ENCODE results near the gene SLC17A5. TPM values are rescaled to one million over a fixed set of nuclear protein-coding genes. Genes with fewer than 3 reads are reported as not detected.
A peak's percentile ranks its signal among the peaks of the same experiment; 100 is the strongest.

Gene SLC17A5, protein sequence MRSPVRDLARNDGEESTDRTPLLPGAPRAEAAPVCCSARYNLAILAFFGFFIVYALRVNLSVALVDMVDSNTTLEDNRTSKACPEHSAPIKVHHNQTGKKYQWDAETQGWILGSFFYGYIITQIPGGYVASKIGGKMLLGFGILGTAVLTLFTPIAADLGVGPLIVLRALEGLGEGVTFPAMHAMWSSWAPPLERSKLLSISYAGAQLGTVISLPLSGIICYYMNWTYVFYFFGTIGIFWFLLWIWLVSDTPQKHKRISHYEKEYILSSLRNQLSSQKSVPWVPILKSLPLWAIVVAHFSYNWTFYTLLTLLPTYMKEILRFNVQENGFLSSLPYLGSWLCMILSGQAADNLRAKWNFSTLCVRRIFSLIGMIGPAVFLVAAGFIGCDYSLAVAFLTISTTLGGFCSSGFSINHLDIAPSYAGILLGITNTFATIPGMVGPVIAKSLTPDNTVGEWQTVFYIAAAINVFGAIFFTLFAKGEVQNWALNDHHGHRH
- 3.8 TPM for polyA plus RNA-seq (2013, experiment 1 of 2)
- 4.4 TPM for polyA plus RNA-seq (2013, experiment 2 of 2)

DNA sequence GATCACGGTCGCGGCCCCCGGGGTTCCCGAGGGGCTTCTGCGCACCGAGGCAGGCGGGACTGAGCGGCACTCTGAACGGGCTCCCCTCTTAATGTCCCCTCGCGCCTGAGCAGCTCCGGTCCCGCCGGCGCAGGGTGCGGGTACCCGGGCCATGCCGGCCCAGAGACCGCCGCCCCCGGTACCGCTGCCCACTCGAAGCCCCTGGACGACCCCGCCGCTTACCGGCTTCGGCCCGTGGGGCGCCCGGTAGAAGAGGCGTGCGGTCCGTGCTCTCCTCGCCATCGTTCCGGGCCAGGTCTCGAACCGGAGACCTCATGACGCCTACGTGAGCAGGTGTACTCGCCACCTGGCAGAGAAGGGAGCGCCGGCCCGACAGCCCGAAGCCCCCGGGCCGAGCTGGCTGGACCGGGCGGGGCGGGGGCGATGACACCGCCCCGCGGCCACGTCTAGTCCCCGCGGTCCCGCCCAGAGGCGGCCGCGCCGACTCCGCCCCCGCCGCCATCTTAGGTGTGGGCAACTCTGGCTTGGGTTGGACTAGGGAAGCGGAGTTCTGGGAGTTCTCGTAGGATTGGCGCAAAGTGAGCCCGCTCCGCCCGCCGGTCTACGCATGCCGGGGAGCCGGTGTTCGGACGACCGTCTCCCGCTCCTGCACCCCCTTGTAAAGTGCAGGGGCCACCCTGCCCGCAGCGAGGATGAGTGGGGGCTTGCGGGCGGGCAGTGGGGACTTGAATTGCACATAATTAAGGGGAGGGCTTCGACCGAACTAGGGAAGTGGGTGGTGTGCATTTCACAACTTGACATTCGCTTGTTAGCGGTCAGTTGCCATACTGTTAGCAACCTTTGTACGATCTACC is at the start of gene SLC17A5:
TSS of gene SLC17A5 (minus strand) at position 422 of the 854 bp plus-strand sequence. CDS start at position 316, 106 bp downstream.
- H3K79me1 ChIP-seq (ENCODE audit: low read length), result no peaks in the 10 kb centered on the region
- peak within 1 kb of the TSS; percentile 38 for H3K27ac ChIP-seq (ENCODE audit: low read depth, low read length)
- H3K4me3 ChIP-seq (ENCODE audit: low read length), result peak within 1 kb of the TSS; percentile 78
- H3K4me1 ChIP-seq (ENCODE audit: control insufficient read depth, low read depth, low read length), result no peaks in the 10 kb centered on the region
- no peak within 1 kb of the TSS for H3K23ac ChIP-seq (ENCODE audit: low read length)
- no peak within 1 kb of the TSS for H4K5ac ChIP-seq (ENCODE audit: low read length)
- no peak within 1 kb of the TSS for H2BK120ac ChIP-seq (ENCODE audit: low read depth, low read length)
- H2BK15ac ChIP-seq (replicated peaks; ENCODE audit: low read depth), result no peak within 1 kb of the TSS
- no peak within 1 kb of the TSS for H2AK5ac ChIP-seq (ENCODE audit: low read length)
- no peaks in the 10 kb centered on the region for H3K27me3 ChIP-seq (ENCODE audit: insufficient read depth, low read length, poor library complexity)
- H3K4ac ChIP-seq (ENCODE audit: low read depth, low read length), result no peak within 1 kb of the TSS
- H3K18ac ChIP-seq (ENCODE audit: low read length), result peak within 1 kb of the TSS; percentile 56
- H3K36me3 ChIP-seq (ENCODE audit: control insufficient read depth, insufficient read depth, low read length), result no peaks in the 10 kb centered on the region
- H2BK5ac ChIP-seq (ENCODE audit: low read length), result no peak within 1 kb of the TSS
- no peak within 1 kb of the TSS for H4K8ac ChIP-seq (ENCODE audit: low read depth, low read length)
- DNase-seq, result peak; percentile 97
- peak within 1 kb of the TSS; percentile 71 for H3K4me2 ChIP-seq (ENCODE audit: low read length)
- H3K79me2 ChIP-seq (ENCODE audit: control insufficient read depth, insufficient read depth, low read length), result no peaks in the 10 kb centered on the region
- peak within 1 kb of the TSS; percentile 73 for H3K9ac ChIP-seq (ENCODE audit: low read length)
- peak within 1 kb of the TSS; percentile 89 for H3K56ac ChIP-seq (ENCODE audit: low read length)
- no CpG with 5 or more reads among the region's 90 CpGs for WGBS (ENCODE audit: extremely low coverage, insufficient coverage, low lambda C conversion rate)

DNA sequence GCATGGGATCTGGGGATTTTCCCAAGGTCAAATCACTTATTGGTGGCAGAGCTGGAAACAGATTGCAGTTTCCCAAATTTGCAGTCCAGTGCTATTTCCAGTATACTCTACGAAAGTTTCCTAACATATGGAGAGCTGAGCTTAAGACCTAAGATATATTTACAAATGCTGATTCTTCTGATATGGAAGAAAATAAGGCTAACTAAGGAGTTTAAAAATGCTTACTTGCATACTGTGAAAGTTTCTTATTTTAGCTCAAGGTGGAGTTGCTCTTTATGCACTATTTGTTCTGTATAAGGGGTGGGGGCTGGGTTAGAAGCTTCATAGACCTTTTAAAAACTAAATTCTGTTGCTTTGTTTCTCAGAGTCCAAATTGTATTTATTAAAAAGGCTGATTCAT is 49.7 kb upstream of the SLC17A5 start:
- H2AK5ac ChIP-seq (ENCODE audit: low read length), result no peak overlapping the region
- no CpG with 5 or more reads among the region's 1 CpG for WGBS (ENCODE audit: extremely low coverage, insufficient coverage, low lambda C conversion rate)
- no peak overlapping the region for H3K27ac ChIP-seq (ENCODE audit: low read depth, low read length)
- no peak overlapping the region for H2BK15ac ChIP-seq (replicated peaks; ENCODE audit: low read depth)
- no peaks in the 10 kb centered on the region for H3K79me1 ChIP-seq (ENCODE audit: low read length)
- DNase-seq, result no peak
- H3K56ac ChIP-seq (ENCODE audit: low read length), result no peak overlapping the region
- H3K18ac ChIP-seq (ENCODE audit: low read length), result no peak overlapping the region
- no peak overlapping the region for H3K9ac ChIP-seq (ENCODE audit: low read length)
- no peak overlapping the region for H4K5ac ChIP-seq (ENCODE audit: low read length)
- no peak overlapping the region for H4K8ac ChIP-seq (ENCODE audit: low read depth, low read length)
- no peak overlapping the region for H2BK120ac ChIP-seq (ENCODE audit: low read depth, low read length)
- no peak overlapping the region for H3K4me3 ChIP-seq (ENCODE audit: low read length)
- no peaks in the 10 kb centered on the region for H3K4me1 ChIP-seq (ENCODE audit: control insufficient read depth, low read depth, low read length)
- H2BK5ac ChIP-seq (ENCODE audit: low read length), result no peak overlapping the region
- H3K79me2 ChIP-seq (ENCODE audit: control insufficient read depth, insufficient read depth, low read length), result no peaks in the 10 kb centered on the region
- H3K36me3 ChIP-seq (ENCODE audit: control insufficient read depth, insufficient read depth, low read length), result no peaks in the 10 kb centered on the region
- no peaks in the 10 kb centered on the region for H3K27me3 ChIP-seq (ENCODE audit: insufficient read depth, low read length, poor library complexity)
- no peak overlapping the region for H3K4ac ChIP-seq (ENCODE audit: low read depth, low read length)
- no peak overlapping the region for H3K23ac ChIP-seq (ENCODE audit: low read length)
- H3K4me2 ChIP-seq (ENCODE audit: low read length), result no peak overlapping the region

DNA sequence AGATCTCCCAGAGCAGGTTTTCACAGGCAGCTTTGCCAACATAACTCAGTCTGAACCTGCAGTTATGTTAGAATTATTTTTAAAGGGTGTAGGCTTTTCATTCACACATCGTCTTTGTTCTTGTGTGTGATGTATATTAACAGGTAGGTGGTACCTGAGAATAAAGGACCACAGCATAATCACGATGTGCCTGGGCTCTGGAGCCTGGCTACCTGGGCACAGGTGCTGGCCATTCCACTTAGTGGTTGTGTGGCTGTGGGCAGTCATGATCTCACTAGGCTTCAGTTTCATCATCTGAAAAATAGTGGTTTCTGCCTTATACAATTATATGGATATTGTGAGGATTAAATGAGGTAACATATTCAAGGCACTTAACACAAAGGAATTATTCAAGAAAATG is 48.7 kb upstream of the SLC17A5 start:
- no peaks in the 10 kb centered on the region for H3K79me1 ChIP-seq (ENCODE audit: low read length)
- no peak overlapping the region for H3K23ac ChIP-seq (ENCODE audit: low read length)
- no peak overlapping the region for H3K4me2 ChIP-seq (ENCODE audit: low read length)
- no peak overlapping the region for H3K4ac ChIP-seq (ENCODE audit: low read depth, low read length)
- no peak overlapping the region for H2BK120ac ChIP-seq (ENCODE audit: low read depth, low read length)
- H2BK5ac ChIP-seq (ENCODE audit: low read length), result no peak overlapping the region
- H3K27me3 ChIP-seq (ENCODE audit: insufficient read depth, low read length, poor library complexity), result no peaks in the 10 kb centered on the region
- no peak overlapping the region for H3K9ac ChIP-seq (ENCODE audit: low read length)
- DNase-seq, result no peak
- no peak overlapping the region for H4K8ac ChIP-seq (ENCODE audit: low read depth, low read length)
- no peaks in the 10 kb centered on the region for H3K4me1 ChIP-seq (ENCODE audit: control insufficient read depth, low read depth, low read length)
- no peak overlapping the region for H2BK15ac ChIP-seq (replicated peaks; ENCODE audit: low read depth)
- H3K56ac ChIP-seq (ENCODE audit: low read length), result no peak overlapping the region
- H2AK5ac ChIP-seq (ENCODE audit: low read length), result no peak overlapping the region
- H3K4me3 ChIP-seq (ENCODE audit: low read length), result no peak overlapping the region
- H3K79me2 ChIP-seq (ENCODE audit: control insufficient read depth, insufficient read depth, low read length), result no peaks in the 10 kb centered on the region
- H3K27ac ChIP-seq (ENCODE audit: low read depth, low read length), result no peak overlapping the region
- no peaks in the 10 kb centered on the region for H3K36me3 ChIP-seq (ENCODE audit: control insufficient read depth, insufficient read depth, low read length)
- no peak overlapping the region for H3K18ac ChIP-seq (ENCODE audit: low read length)
- no peak overlapping the region for H4K5ac ChIP-seq (ENCODE audit: low read length)
- no CpG with 5 or more reads among the region's 2 CpGs for WGBS (ENCODE audit: extremely low coverage, insufficient coverage, low lambda C conversion rate)

DNA sequence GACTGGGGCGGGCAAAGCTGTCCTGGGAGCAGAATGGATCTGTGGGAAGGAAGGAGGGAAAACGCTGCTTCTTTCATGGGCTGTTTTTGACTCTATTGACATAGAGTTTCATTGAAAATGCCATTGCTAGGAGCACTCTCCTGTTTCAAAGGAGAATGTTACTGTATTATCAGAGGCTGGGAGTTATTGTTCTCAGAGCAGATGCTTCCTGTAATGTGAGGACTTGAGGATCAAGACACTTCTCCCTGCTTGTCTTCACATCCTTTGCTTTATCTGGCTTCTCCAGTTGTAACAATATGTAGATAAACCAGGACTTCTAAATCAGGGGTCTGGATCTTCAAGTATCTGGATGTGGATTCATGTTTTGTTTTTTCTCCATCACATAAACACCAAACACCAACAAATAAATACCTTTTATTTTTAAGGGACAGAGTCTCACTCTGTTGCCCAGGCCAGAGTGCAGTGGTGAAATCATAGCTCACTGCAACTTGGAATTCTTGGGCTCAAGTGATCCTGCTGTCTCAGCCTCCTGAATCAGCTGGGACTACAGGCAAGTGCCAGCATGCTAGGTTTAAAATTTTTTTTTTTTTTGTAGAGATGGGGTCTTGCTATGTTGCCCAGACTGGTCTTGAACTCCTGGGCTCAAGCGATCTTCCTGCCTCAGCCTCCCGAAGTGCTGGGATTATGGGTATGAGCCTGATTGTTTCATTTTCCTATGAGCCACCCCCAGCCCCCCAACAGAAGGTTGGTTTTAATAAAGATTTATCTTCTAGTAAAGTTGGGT is 46.1 kb upstream of the SLC17A5 start:
- Histone ChIP-seq H3K79me1 (ENCODE audit: low read length) (no peaks in the 10 kb centered on the region), H4K5ac (ENCODE audit: low read length) (no peak overlapping the region), H3K4me3 (ENCODE audit: low read length) (no peak overlapping the region), H3K27ac (ENCODE audit: low read depth, low read length) (no peak overlapping the region), H3K56ac (ENCODE audit: low read length) (no peak overlapping the region), H3K23ac (ENCODE audit: low read length) (no peak overlapping the region), H3K36me3 (ENCODE audit: control insufficient read depth, insufficient read depth, low read length) (no peaks in the 10 kb centered on the region), H3K18ac (ENCODE audit: low read length) (no peak overlapping the region), H3K9ac (ENCODE audit: low read length) (no peak overlapping the region), H2BK5ac (ENCODE audit: low read length) (no peak overlapping the region), H3K27me3 (ENCODE audit: insufficient read depth, low read length, poor library complexity) (no peaks in the 10 kb centered on the region), H2BK15ac (replicated peaks; ENCODE audit: low read depth) (no peak overlapping the region), H3K4me1 (ENCODE audit: control insufficient read depth, low read depth, low read length) (no peaks in the 10 kb centered on the region), H2AK5ac (ENCODE audit: low read length) (no peak overlapping the region), H3K4ac (ENCODE audit: low read depth, low read length) (no peak overlapping the region), H3K79me2 (ENCODE audit: control insufficient read depth, insufficient read depth, low read length) (no peaks in the 10 kb centered on the region), H3K4me2 (ENCODE audit: low read length) (no peak overlapping the region), H4K8ac (ENCODE audit: low read depth, low read length) (peak overlapping the region; percentile 56), H2BK120ac (ENCODE audit: low read depth, low read length) (no peak overlapping the region)
- no CpG with 5 or more reads among the region's 4 CpGs for WGBS (ENCODE audit: extremely low coverage, insufficient coverage, low lambda C conversion rate)
- DNase-seq, result peak; percentile 42

DNA sequence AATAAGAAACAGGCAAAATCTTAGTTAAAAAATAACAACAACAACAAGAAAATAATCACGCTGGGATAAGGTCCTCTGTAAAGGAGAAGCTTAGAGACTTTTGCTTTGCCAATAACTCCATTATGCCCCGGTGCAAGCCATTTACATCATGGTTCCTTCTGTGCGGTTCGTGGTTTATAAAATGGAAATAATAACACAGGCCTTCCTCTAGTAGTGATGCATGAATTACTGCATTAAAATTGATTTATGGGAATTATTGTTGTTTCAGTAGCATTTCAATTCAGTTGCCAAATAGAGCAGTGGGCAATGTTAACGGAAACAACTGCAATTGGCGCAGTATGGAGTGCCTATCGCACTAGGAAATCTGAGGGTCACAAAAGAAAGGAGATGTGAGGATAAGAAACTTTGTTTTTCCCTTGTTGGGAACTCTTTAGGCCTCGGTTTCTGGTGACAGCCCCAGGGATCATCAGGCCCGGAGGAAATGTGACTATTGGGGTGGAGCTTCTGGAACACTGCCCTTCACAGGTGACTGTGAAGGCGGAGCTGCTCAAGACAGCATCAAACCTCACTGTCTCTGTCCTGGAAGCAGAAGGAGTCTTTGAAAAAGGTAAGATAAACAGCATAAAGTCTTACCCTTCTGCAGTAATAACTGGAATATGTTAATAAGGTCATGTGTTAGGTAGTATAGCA is 43.3 kb upstream of the SLC17A5 start:
- Histone ChIP-seq H3K23ac (ENCODE audit: low read length) (no peak overlapping the region), H3K4me3 (ENCODE audit: low read length) (no peak overlapping the region)

More for the DNA sequence above, 43.3 kb upstream of the SLC17A5 start:
- Histone ChIP-seq H3K4ac (ENCODE audit: low read depth, low read length) (no peak overlapping the region), H3K36me3 (ENCODE audit: control insufficient read depth, insufficient read depth, low read length) (no peaks in the 10 kb centered on the region), H3K79me1 (ENCODE audit: low read length) (no peaks in the 10 kb centered on the region), H2BK15ac (replicated peaks; ENCODE audit: low read depth) (peak overlapping the region; percentile 41), H3K4me1 (ENCODE audit: control insufficient read depth, low read depth, low read length) (no peaks in the 10 kb centered on the region), H3K27me3 (ENCODE audit: insufficient read depth, low read length, poor library complexity) (no peaks in the 10 kb centered on the region), H4K8ac (ENCODE audit: low read depth, low read length) (no peak overlapping the region), H2BK120ac (ENCODE audit: low read depth, low read length) (no peak overlapping the region), H3K9ac (ENCODE audit: low read length) (no peak overlapping the region), H2AK5ac (ENCODE audit: low read length) (no peak overlapping the region), H2BK5ac (ENCODE audit: low read length) (no peak overlapping the region), H3K56ac (ENCODE audit: low read length) (peak overlapping the region; percentile 17), H3K18ac (ENCODE audit: low read length) (no peak overlapping the region), H3K27ac (ENCODE audit: low read depth, low read length) (no peak overlapping the region), H3K4me2 (ENCODE audit: low read length) (no peak overlapping the region), H4K5ac (ENCODE audit: low read length) (no peak overlapping the region), H3K79me2 (ENCODE audit: control insufficient read depth, insufficient read depth, low read length) (no peaks in the 10 kb centered on the region)
- WGBS (ENCODE audit: extremely low coverage, insufficient coverage, low lambda C conversion rate), result no CpG with 5 or more reads among the region's 10 CpGs
- peak; percentile 32 for DNase-seq

Measured in mesendoderm (in vitro differentiated cells).